GM08714 (cell line): Measurements from ENCODE around the gene ISLR.

Experiments used
- H3K4me3 ChIP-seq: fragments of 200-500 bp; sonication (Bioruptor generic); 2 replicates; pipeline ENCODE4 v1.5.1; 2014; ENCODE audit warnings: mild to moderate bottlenecking, low read length, inconsistent platforms
- ZNF274 ChIP-seq: IDR thresholded peaks from 2 replicates; pipeline ENCODE4 v1.6.1; 2012; ENCODE audit warnings: mild to moderate bottlenecking, low read depth, low read length

Gene ISLR

GRCh38 chr15:74185710-74186348, 12.3 kb downstream of the ISLR start:
- no peak overlapping the region for H3K4me3 ChIP-seq
- TF ChIP-seq ZNF274: no peak

- H3K4me3 ChIP-seq: no peak overlapping the region
- TF ChIP-seq ZNF274: no peak
Observed at GRCh38 chr15:74188216-74188615, 14.7 kb downstream of the ISLR start.

- no peak for TF ChIP-seq ZNF274
- no peak overlapping the region for H3K4me3 ChIP-seq
Observed at GRCh38 chr15:74191798-74192197, 18.3 kb downstream of the ISLR start.

GRCh38 chr15:74192751-74193150, 19.2 kb downstream of the ISLR start:
- no peak for TF ChIP-seq ZNF274

GRCh38 chr15:74193299-74193718, 19.8 kb downstream of the ISLR start:
- no peak overlapping the region for H3K4me3 ChIP-seq
- TF ChIP-seq ZNF274: no peak

More at GRCh38 chr15:74192751-74193150, 19.2 kb downstream of the ISLR start:
- H3K4me3 ChIP-seq: no peak overlapping the region

GRCh38 chr15:74193905-74194304, 20.4 kb downstream of the ISLR start:
- TF ChIP-seq ZNF274: no peak
- no peak overlapping the region for H3K4me3 ChIP-seq

- no peak for TF ChIP-seq ZNF274
- no peak overlapping the region for H3K4me3 ChIP-seq
Observed at GRCh38 chr15:74194572-74195559, 21.4 kb downstream of the ISLR start.

GRCh38 chr15:74196175-74196574, 22.7 kb downstream of the ISLR start:
- no peak overlapping the region for H3K4me3 ChIP-seq
- no peak for TF ChIP-seq ZNF274

- H3K4me3 ChIP-seq: no peak overlapping the region
Observed at GRCh38 chr15:74197176-74197965, 23.9 kb downstream of the ISLR start.

GRCh38 chr15:74199297-74199652, 25.8 kb downstream of the ISLR start:
- no peak for TF ChIP-seq ZNF274
- H3K4me3 ChIP-seq: no peak overlapping the region

More at GRCh38 chr15:74197176-74197965, 23.9 kb downstream of the ISLR start:
- no peak for TF ChIP-seq ZNF274

GRCh38 chr15:74200412-74200815, 26.9 kb downstream of the ISLR start:
- no peak for TF ChIP-seq ZNF274
- H3K4me3 ChIP-seq: no peak overlapping the region

- H3K4me3 ChIP-seq: no peak overlapping the region
- no peak for TF ChIP-seq ZNF274
Observed at GRCh38 chr15:74200871-74201419, 27.4 kb downstream of the ISLR start.

GRCh38 chr15:74201710-74202420, 28.4 kb downstream of the ISLR start:
- no peak for TF ChIP-seq ZNF274
- no peak overlapping the region for H3K4me3 ChIP-seq
